Spleen (tissue), 7 donors: ENCODE measurements around the gene CD226.

ENCODE experiments used
- POLR2A ChIP-seq, 3 donors: fragments of 450-650 bp; IDR thresholded peaks; one replicate each; pipeline ENCODE4 v1.5.1; 2017; ENCODE audit warnings: antibody characterized with exemption in 3 of 3, mild to moderate bottlenecking in 1 of 3
- POLR2AphosphoS5 ChIP-seq, 3 donors: sonication (generic); formaldehyde crosslinking; IDR thresholded peaks; one replicate each; pipeline ENCODE4 v1.5.1; 2017; ENCODE audit warnings: antibody characterized with exemption in 3 of 3
- TF ChIP-seq, protein P1 (sequence below), 11 experiments: fragments of 200-600 bp in 7 of 11; fragments of 450-650 bp in 4 of 11; sonication (generic) in 4 of 11; IDR thresholded peaks in 8 of 11; conservative IDR thresholded peaks in 3 of 11; 1 replicate in 7 of 11; 2 replicates in 4 of 11; pipeline versions ENCODE4 v1.4.0 to v1.8.0; 2016 to 2021; ENCODE audit warnings: antibody characterized with exemption in 11 of 11, inconsistent platforms in 4 of 11, mild to moderate bottlenecking in 1 of 11
- donor health status: DM: no; HTN: no; CAD: no; lungs with moderate emphysema.
- donor health status: DM: no; HTN: no; CAD: no.
- donor health status: DM: no; HTN: no; CAD: no.

DNA sequence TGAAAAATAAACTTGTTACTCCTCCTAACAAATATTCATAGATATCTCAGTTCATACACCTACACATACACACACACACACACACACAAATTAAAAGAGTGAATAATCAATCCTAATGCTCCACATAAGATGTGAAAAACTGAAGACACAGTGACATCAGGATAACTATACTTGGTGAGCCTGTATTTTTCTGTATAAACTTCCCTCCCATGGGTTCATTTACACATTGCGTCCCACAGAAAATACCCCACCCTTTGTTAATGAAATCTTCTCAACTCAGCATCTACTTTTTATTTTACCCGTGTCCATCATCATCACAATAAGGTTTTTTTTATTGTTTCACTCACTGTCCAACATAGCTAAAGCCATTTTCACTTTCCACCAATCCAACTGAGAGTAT, 60.4 kb downstream of the CD226 start:
- TF ChIP-seq POLR2A (IDR thresholded peaks at IDR 0.05) (no peak), POLR2AphosphoS5 (IDR thresholded peaks at IDR 0.05) (no peak)
- TF ChIP-seq, protein P1, sequence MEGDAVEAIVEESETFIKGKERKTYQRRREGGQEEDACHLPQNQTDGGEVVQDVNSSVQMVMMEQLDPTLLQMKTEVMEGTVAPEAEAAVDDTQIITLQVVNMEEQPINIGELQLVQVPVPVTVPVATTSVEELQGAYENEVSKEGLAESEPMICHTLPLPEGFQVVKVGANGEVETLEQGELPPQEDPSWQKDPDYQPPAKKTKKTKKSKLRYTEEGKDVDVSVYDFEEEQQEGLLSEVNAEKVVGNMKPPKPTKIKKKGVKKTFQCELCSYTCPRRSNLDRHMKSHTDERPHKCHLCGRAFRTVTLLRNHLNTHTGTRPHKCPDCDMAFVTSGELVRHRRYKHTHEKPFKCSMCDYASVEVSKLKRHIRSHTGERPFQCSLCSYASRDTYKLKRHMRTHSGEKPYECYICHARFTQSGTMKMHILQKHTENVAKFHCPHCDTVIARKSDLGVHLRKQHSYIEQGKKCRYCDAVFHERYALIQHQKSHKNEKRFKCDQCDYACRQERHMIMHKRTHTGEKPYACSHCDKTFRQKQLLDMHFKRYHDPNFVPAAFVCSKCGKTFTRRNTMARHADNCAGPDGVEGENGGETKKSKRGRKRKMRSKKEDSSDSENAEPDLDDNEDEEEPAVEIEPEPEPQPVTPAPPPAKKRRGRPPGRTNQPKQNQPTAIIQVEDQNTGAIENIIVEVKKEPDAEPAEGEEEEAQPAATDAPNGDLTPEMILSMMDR (IDR thresholded peaks at IDR 0.05 in 8 of 11, conservative IDR thresholded peaks at IDR 0.05 in 3 of 11) = no peak
